Astrocyte of the hippocampus (primary cell): Measurements from ENCODE around the gene RGS2.

ENCODE experiments used
- DNase-seq: peaks from one replicate; pipeline ENCODE4 v3.0.0; 2011; ENCODE audit warnings: low read depth, low spot score

The RGS2 gene

GRCh38 chr1:192808518-192809306, at the start of gene RGS2:
Gene RGS2, plus strand, starts transcription at chr1:192809039. Its CDS starts 33 bp downstream, at chr1:192809072.
- DNase-seq = peak; percentile 97

- no peak for DNase-seq
Measured at GRCh38 chr1:192759104-192759503, 49.7 kb upstream of the RGS2 start.

- DNase-seq = no peak
Measured at GRCh38 chr1:192762265-192762664, 46.6 kb upstream of the RGS2 start.

GRCh38 chr1:192763243-192763642, 45.6 kb upstream of the RGS2 start:
- DNase-seq = peak; percentile 29

GRCh38 chr1:192763756-192764155, 45.1 kb upstream of the RGS2 start:
- peak; percentile 4 for DNase-seq

GRCh38 chr1:192764675-192765074, 44.2 kb upstream of the RGS2 start:
- DNase-seq = no peak

- peak; percentile 31 for DNase-seq
Measured at GRCh38 chr1:192766009-192766625, 42.7 kb upstream of the RGS2 start.

GRCh38 chr1:192766876-192767275, 42.0 kb upstream of the RGS2 start:
- no peak for DNase-seq

GRCh38 chr1:192767798-192768197, 41.0 kb upstream of the RGS2 start:
- DNase-seq = no peak

- DNase-seq = no peak
Measured at GRCh38 chr1:192768463-192768862, 40.4 kb upstream of the RGS2 start.

- DNase-seq = no peak
Measured at GRCh38 chr1:192771341-192771740, 37.5 kb upstream of the RGS2 start.

GRCh38 chr1:192775631-192776030, 33.2 kb upstream of the RGS2 start:
- DNase-seq = no peak

- DNase-seq = no peak
Measured at GRCh38 chr1:192776206-192776605, 32.6 kb upstream of the RGS2 start.

- no peak for DNase-seq
Measured at GRCh38 chr1:192776998-192777397, 31.8 kb upstream of the RGS2 start.

- DNase-seq = no peak
Measured at GRCh38 chr1:192783791-192784190, 25.0 kb upstream of the RGS2 start.

- no peak for DNase-seq
Measured at GRCh38 chr1:192784397-192784796, 24.4 kb upstream of the RGS2 start.

- DNase-seq = no peak
Measured at GRCh38 chr1:192786576-192786975, 22.3 kb upstream of the RGS2 start.

- peak; percentile 45 for DNase-seq
Measured at GRCh38 chr1:192787914-192788585, 20.8 kb upstream of the RGS2 start.

GRCh38 chr1:192789871-192790270, 19.0 kb upstream of the RGS2 start:
- no peak for DNase-seq

GRCh38 chr1:192792628-192793027, 16.2 kb upstream of the RGS2 start:
- no peak for DNase-seq

- DNase-seq = no peak
Measured at GRCh38 chr1:192793983-192794767, 14.7 kb upstream of the RGS2 start.

GRCh38 chr1:192794768-192795035, 14.1 kb upstream of the RGS2 start:
- no peak for DNase-seq
